Naive thymus-derived CD4-positive, alpha-beta T cell (primary cell): Measurements from ENCODE around the gene MAGEA9. TPM values are rescaled to one million over a fixed set of nuclear protein-coding genes. Genes with fewer than 3 reads are reported as not detected.
"Not testable (repeated sequence)": the region's sequence is repeated elsewhere in the genome, so short reads cannot be mapped to it uniquely, and the experiment has no call there.

ENCODE experiments used
- ATAC-seq: fragments of 150-1000 bp; cut with Tn5 transposase; 2 replicates; pipeline ENCODE4 v1.10.0; 2021; ENCODE audit warnings: mild to moderate bottlenecking, moderate library complexity
- CTCF ChIA-PET: fragments of 350-600 bp; sonication (Branson Sonifier 250); formaldehyde crosslinking; loops from one replicate; lab custom pipeline; 2021; ENCODE audit warnings: antibody characterized with exemption; lab: Charles Lee
- POLR2A ChIA-PET: fragments of 350-600 bp; sonication (Branson Sonifier 250); formaldehyde crosslinking; loops from one replicate; lab custom pipeline; 2021; ENCODE audit warnings: antibody characterized with exemption, inconsistent platforms; lab: Charles Lee
- DNase-seq, 9 donors: peaks; one replicate each; pipeline versions ENCODE4 v3.0.0 to v3.0.0-alpha.2; 2020 to 2022; ENCODE audit warnings: mixed read lengths in 1 of 9
- H3K27ac ChIP-seq: one replicate; pipeline ENCODE4 v1.7.0; 2013; ENCODE audit warnings: mild to moderate bottlenecking, low read depth, low read length, moderate library complexity
- H3K27me3 ChIP-seq, 2 donors: one replicate each; pipeline ENCODE4 v1.7.0; 2013; ENCODE audit warnings: low read length in 2 of 2, mild to moderate bottlenecking in 2 of 2, moderate library complexity in 2 of 2; ENCODE audit not compliant: control insufficient read depth in 2 of 2, insufficient read depth in 2 of 2
- H3K36me3 ChIP-seq, 3 experiments: 1 replicate in 2 of 3; 2 replicates in 1 of 3; pipeline ENCODE4 v1.7.0; 2013; ENCODE audit warnings: low read length in 3 of 3, mild to moderate bottlenecking in 3 of 3, moderate library complexity in 1 of 3; ENCODE audit not compliant: insufficient read depth in 3 of 3, control insufficient read depth in 2 of 3
- H3K4me1 ChIP-seq, 2 donors: one replicate each; pipeline ENCODE4 v1.7.0; 2013; ENCODE audit warnings: low read length in 2 of 2, mild to moderate bottlenecking in 2 of 2, moderate library complexity in 1 of 2; ENCODE audit not compliant: control insufficient read depth in 2 of 2, insufficient read depth in 2 of 2
- H3K4me3 ChIP-seq: 2 replicates; pipeline ENCODE4 v1.7.0; 2013; ENCODE audit warnings: mild to moderate bottlenecking, low read length
- H3K9me3 ChIP-seq, 3 experiments: 1 replicate in 2 of 3; 2 replicates in 1 of 3; pipeline ENCODE4 v1.7.0; 2013; ENCODE audit warnings: low read length in 3 of 3; ENCODE audit not compliant: control insufficient read depth in 2 of 3
- H3K27ac Mint-ChIP-seq, 9 donors: one replicate each; pipeline ENCODE4 v1.8.0; 2020 to 2022; ENCODE audit warnings: mixed read lengths in 9 of 9, mild to moderate bottlenecking in 8 of 9, moderate library complexity in 5 of 9, inconsistent platforms in 2 of 9
- H3K27me3 Mint-ChIP-seq, 5 donors: one replicate each; pipeline ENCODE4 v1.8.0; 2021 to 2022; ENCODE audit warnings: mixed read lengths in 5 of 5, mild to moderate bottlenecking in 1 of 5
- H3K36me3 Mint-ChIP-seq, 5 donors: one replicate each; pipeline ENCODE4 v1.8.0; 2020 to 2022; ENCODE audit warnings: mixed read lengths in 5 of 5, mild to moderate bottlenecking in 3 of 5, inconsistent platforms in 1 of 5
- H3K4me1 Mint-ChIP-seq, 7 donors: one replicate each; pipeline ENCODE4 v1.8.0; 2020 to 2022; ENCODE audit warnings: mixed read lengths in 7 of 7, mild to moderate bottlenecking in 3 of 7, inconsistent platforms in 1 of 7
- H3K4me3 Mint-ChIP-seq, 10 donors: one replicate each; pipeline ENCODE4 v1.8.0; 2020 to 2022; ENCODE audit warnings: mild to moderate bottlenecking in 10 of 10, mixed read lengths in 10 of 10, moderate library complexity in 6 of 10, inconsistent platforms in 2 of 10
- H3K9me3 Mint-ChIP-seq, 11 donors: one replicate each; pipeline ENCODE4 v1.8.0; 2020 to 2022; ENCODE audit warnings: mixed read lengths in 11 of 11, mild to moderate bottlenecking in 4 of 11, inconsistent platforms in 1 of 11, moderate library complexity in 1 of 11
- intact Hi-C, 2 donors: fragments of 100-400 bp; cut with micrococcal nuclease; formaldehyde crosslinking; loops; one replicate each; pipeline ENCODE4 v1.15.1; 2023
- polyA plus RNA-seq, 2 donors: library from polyadenylated mRNA; unstranded; fragments of 300-500 nt; fragmentation: Illumina TruSeq; gene quantifications; one replicate each; pipeline ENCODE4 v1.2.3, GENCODE V29; 2021
- total RNA-seq, 6 experiments: library from RNA in 5 of 6; stranded (reverse) in 5 of 6; gene quantifications; 1 replicate in 5 of 6; 2 replicates in 1 of 6; pipeline ENCODE4 v1.2.3 and lab custom pipeline; 2021 to 2026

Gene MAGEA9
- total and polyA plus RNA-seq, 7 experiments from 2014 or later = not detected

DNA sequence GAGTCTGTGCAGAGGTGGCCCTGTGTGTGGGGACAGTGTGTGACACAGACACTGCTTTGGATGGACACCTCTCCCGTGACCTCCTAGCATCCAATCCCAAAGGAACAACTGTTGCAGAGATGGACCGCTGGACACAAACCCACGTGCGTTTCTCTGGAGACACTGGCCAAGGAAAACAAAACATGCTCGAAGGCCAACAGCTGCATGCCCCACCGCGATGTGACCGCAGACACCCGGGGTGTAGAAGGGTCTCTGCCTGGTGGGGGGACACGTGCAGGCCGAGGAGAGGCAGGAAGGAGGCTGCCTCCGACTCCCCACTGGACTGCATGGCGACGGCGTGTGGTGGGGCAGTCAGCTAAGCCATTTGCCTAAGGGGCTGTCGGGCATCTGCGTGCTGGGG is 8.0 kb upstream of the MAGEA9 start, which contains the start of gene HSFX1:
TSS of gene HSFX1 (plus strand) at position 301 of the 400 bp plus-strand sequence. CDS start 614 bp downstream, outside the sequence.
- H3K27ac Mint-ChIP-seq, H3K27ac ChIP-seq, H3K4me1 Mint-ChIP-seq, CTCF ChIA-PET, H3K9me3 ChIP-seq, H3K36me3 ChIP-seq, H3K9me3 Mint-ChIP-seq, POLR2A ChIA-PET, H3K36me3 Mint-ChIP-seq, intact Hi-C loops, ATAC-seq, DNase-seq, H3K27me3 Mint-ChIP-seq, H3K27me3 ChIP-seq, H3K4me1 ChIP-seq, H3K4me3 ChIP-seq, H3K4me3 Mint-ChIP-seq: not testable (repeated sequence)

DNA sequence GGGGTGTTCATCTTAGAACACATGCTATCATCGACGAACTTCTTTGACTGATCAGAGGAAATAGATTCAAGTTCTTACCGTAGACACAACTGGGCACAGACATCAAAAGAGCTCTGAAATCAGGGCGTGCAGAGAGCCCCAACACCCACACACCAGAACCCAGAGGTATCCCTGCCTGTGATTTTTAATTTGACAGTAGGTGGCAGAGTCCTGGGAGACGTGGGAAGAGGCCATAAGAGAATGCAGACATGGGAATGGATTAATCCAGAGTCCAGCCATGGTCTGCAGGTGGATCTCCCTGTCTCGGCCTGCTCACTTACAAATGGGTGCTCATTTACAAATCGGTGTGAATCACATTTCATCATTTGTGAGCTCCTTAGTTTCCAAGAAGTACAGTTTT is 3.7 kb upstream of the MAGEA9 start:
- POLR2A ChIA-PET, H3K36me3 ChIP-seq, H3K9me3 Mint-ChIP-seq: not testable (repeated sequence)

DNA sequence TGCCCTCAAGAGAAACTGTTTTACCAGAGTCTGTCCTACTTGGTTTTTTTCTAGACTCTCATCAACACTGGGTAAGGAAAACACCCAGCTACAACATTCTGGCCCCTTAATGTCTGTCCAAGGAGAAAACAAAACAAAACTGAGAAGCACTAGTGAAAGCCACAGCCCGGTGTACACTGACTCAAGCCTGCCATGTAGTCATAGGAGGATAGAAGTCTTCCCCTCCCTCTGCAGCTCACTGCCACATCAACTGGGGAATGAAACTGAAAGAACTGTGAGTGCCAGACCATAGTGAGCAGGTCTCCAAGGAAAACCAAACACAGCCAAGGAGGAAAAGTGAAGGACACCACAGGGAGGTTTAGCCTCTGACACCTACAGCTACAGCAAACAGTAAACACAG is 13.8 kb downstream of the MAGEA9 start:
- ATAC-seq = peak; percentile 31
- H3K36me3 Mint-ChIP-seq, CTCF ChIA-PET, H3K9me3 ChIP-seq, H3K27ac ChIP-seq, H3K4me3 Mint-ChIP-seq, H3K4me1 ChIP-seq, H3K9me3 Mint-ChIP-seq, H3K27me3 Mint-ChIP-seq, POLR2A ChIA-PET, H3K27ac Mint-ChIP-seq, H3K36me3 ChIP-seq, intact Hi-C loops, H3K4me3 ChIP-seq, H3K27me3 ChIP-seq, DNase-seq: not testable (repeated sequence)
- H3K4me1 Mint-ChIP-seq = peaks cover 3 to 32% (median 23%) of the 10 kb centered on the region in 7 donors

More for the DNA sequence above, 3.7 kb upstream of the MAGEA9 start:
- H3K27me3 Mint-ChIP-seq, H3K27ac Mint-ChIP-seq, intact Hi-C loops, H3K36me3 Mint-ChIP-seq, H3K4me3 ChIP-seq, H3K9me3 ChIP-seq, H3K4me1 ChIP-seq, H3K4me3 Mint-ChIP-seq, CTCF ChIA-PET, H3K27ac ChIP-seq, DNase-seq, ATAC-seq, H3K4me1 Mint-ChIP-seq, H3K27me3 ChIP-seq: not testable (repeated sequence)

DNA sequence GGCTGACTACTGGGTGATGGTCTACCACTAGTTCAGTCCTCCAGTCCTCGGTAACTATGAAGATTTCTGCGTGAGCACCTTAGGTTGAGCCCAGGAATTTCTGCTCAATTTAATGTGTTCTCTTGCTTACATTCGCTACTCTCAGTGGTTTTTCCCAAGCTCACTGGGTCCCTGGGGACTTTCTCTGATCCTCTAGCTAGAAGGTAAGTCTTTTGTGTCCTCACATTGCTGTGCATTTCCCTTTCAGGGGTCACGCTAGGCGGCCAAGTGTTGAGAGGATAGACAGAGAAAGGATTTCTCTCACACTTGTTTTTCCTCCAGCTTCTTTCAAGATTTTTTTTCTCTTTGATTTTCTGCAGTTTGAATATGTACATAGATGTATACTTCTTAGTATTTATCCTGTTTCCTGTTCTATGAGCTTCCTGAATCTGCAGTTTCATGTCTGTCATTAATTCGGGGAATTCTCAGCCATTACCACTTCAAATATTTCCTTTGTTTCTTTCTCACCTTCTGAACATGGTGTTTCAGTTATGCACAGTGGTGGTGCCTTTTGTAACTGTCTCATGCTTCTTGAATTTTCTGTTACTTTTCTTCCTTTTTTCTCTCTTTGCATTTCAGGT is 17.5 kb downstream of the MAGEA9 start:
- Mint-ChIP-seq H3K4me1 (peaks cover 3 to 36% (median 23%) of the 10 kb centered on the region in 7 donors), H3K27ac (peak overlapping the region in 8 of 9 donors; percentile 11 to 83 (median 66)), H3K9me3 (peaks cover 0 to 3% (median 0%) of the 10 kb centered on the region in 11 donors), H3K4me3 (peak overlapping the region in 8 of 10 donors; percentile 5 to 63 (median 52)), H3K27me3 (no peaks in the 10 kb centered on the region), H3K36me3 (peaks cover 0 to 2% (median 0%) of the 10 kb centered on the region in 5 donors)
- Histone ChIP-seq H3K27me3 (no peaks in the 10 kb centered on the region), H3K36me3 (no peaks in the 10 kb centered on the region), H3K9me3 (no peaks in the 10 kb centered on the region), H3K4me1 (peaks cover 0 to 8% of the 10 kb centered on the region in 2 donors), H3K27ac (no peak overlapping the region), H3K4me3 (no peak overlapping the region)
- DNase-seq (no peak), ATAC-seq (no peak)
- intact Hi-C loops = no loop called here
- POLR2A ChIA-PET = no interaction called here
- CTCF ChIA-PET = no interaction called here

DNA sequence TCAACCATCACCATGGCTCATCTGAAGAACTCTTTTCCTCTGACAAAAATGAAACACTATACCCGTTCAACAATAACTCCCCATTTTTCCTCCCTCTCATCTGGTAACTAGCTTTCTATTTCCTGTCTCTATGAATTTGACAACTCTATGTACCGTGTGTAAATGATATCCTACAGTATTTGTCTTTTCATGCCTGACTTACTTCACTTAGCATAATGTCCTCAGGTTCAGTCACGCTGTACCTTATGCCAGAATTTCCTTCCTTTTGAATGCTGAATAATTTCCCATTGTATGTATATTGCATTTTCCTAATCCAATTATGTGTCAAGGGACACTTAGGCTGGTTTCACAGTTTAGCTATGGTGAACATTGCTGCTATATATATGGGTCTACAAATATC is 18.2 kb downstream of the MAGEA9 start:
- ChIA-PET POLR2A (no interaction called here), CTCF (no interaction called here)
- Mint-ChIP-seq H3K27me3 (no peaks in the 10 kb centered on the region), H3K4me3 (peak overlapping the region in 7 of 10 donors; percentile 1 to 63 (median 35)), H3K9me3 (peaks cover 0 to 3% (median 0%) of the 10 kb centered on the region in 11 donors), H3K36me3 (peaks cover 0 to 2% (median 0%) of the 10 kb centered on the region in 5 donors), H3K27ac (peak overlapping the region in 3 of 9 donors; percentile 41 to 83 (median 75)), H3K4me1 (peaks cover 3 to 36% (median 23%) of the 10 kb centered on the region in 7 donors)
- ATAC-seq = no peak
- intact Hi-C loops = no loop called here
- Histone ChIP-seq H3K4me1 (peaks cover 0 to 8% of the 10 kb centered on the region in 2 donors), H3K9me3 (no peaks in the 10 kb centered on the region), H3K4me3 (no peak overlapping the region), H3K27me3 (no peaks in the 10 kb centered on the region), H3K27ac (no peak overlapping the region), H3K36me3 (no peaks in the 10 kb centered on the region)
- no peak for DNase-seq

DNA sequence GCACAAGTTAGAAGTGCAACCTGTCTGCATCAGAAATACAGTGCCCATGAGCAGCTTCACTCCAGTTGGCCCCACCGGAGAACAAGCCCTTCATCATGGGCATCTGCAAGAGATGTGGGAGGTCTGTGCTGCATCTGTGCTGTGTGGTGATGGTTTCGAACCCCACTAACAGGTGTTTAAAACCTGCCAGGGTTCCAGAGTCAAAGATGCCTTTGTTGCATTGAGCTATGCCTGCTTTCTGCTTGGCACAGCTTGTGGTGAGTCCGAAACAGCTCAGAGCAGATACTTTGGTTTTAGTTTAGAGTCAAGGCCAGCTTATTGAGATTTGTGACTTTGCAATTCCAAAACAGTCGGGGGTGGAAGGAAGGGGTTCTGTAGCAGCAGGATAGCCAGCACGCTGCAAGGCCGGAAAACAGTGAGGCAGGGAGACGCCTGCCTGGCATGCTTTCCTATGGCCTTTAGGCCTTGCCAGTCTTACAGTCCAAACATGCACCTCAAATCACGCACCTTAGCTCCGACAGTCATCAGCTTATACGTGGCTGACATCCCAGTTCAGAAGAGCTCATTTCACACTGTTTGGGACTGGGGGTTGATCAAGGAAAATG is 21.8 kb downstream of the MAGEA9 start:
- Mint-ChIP-seq H3K4me1 (peaks cover 3 to 24% (median 13%) of the 10 kb centered on the region in 7 donors), H3K27ac (no peak overlapping the region), H3K27me3 (no peaks in the 10 kb centered on the region), H3K4me3 (no peak overlapping the region), H3K9me3 (no peaks in the 10 kb centered on the region), H3K36me3 (no peaks in the 10 kb centered on the region)
- H3K9me3 ChIP-seq = no peaks in the 10 kb centered on the region
- intact Hi-C loops = no loop called here
- POLR2A ChIA-PET = no interaction called here
- no peaks in the 10 kb centered on the region for H3K36me3 ChIP-seq
- H3K4me1 ChIP-seq = peaks cover 0 to 8% of the 10 kb centered on the region in 2 donors
- no peak overlapping the region for H3K27ac ChIP-seq
- no peaks in the 10 kb centered on the region for H3K27me3 ChIP-seq
- H3K4me3 ChIP-seq = no peak overlapping the region
- ATAC-seq = no peak
- CTCF ChIA-PET = no interaction called here
- DNase-seq = no peak

DNA sequence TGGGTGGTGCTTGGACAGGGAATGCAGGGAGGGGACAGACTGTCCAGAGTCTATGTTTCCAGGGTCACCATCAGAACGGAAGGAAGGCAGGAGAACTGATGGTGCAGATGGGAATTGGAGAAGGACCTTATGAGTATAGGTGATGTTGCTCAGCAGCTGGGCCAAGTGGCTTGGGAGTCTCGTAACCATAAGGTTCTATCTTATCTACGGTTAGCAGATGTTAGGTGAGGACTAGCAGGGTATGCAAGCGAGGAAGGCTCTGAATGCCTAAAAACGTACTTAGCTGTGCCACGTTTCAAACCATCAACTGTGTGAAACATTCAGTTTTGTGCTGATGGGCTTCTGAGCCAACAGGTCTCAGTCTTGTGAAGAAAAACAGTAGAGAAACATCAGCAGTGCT is 22.4 kb downstream of the MAGEA9 start:
- no peak overlapping the region for H3K4me3 Mint-ChIP-seq
- CTCF ChIA-PET = no interaction called here
- intact Hi-C loops = no loop called here
- H3K36me3 Mint-ChIP-seq = no peaks in the 10 kb centered on the region
- Histone ChIP-seq H3K27me3 (no peaks in the 10 kb centered on the region), H3K36me3 (no peaks in the 10 kb centered on the region), H3K27ac (no peak overlapping the region), H3K4me3 (no peak overlapping the region), H3K9me3 (no peaks in the 10 kb centered on the region), H3K4me1 (peaks cover 0 to 7% of the 10 kb centered on the region in 2 donors)
- DNase-seq (no peak), ATAC-seq (no peak)
- no peak overlapping the region for H3K27ac Mint-ChIP-seq
- POLR2A ChIA-PET = no interaction called here
- peaks cover 3 to 20% (median 11%) of the 10 kb centered on the region in 7 donors for H3K4me1 Mint-ChIP-seq
- no peaks in the 10 kb centered on the region for H3K27me3 Mint-ChIP-seq
- no peaks in the 10 kb centered on the region for H3K9me3 Mint-ChIP-seq
